Measurements from ENCODE around the gene ZNF462.
A peak's percentile ranks its signal among the peaks of the same experiment; 100 is the strongest.

The ZNF462 gene

DNA sequence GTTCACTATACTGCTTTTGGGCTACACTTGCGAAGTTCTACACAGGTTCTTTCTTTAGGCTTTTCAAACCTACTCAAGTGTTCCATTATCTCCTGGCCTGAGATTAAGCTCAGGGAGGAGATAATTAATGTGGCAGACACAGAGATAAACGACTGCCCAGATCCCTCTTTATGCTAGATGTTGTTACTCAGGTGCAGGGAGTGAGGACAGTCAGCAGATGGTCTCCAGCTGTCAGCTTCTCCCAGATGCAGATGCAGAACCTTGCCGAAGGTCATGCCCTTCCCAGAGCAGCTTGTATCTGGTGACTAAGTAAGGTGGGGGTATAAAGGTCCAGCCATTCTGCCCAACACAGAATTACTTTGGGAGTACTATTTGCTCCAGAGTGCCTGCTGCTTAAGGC lies 166.2 kb downstream of the ZNF462 start:
- peaks cover 13 to 23% of the 10 kb centered on the region in 2 donors for H3K27me3 Mint-ChIP-seq
- peaks cover 0 to 3% of the 10 kb centered on the region in 2 donors for H3K36me3 Mint-ChIP-seq
- H3K9me3 Mint-ChIP-seq = peaks cover 5 to 9% of the 10 kb centered on the region in 2 donors
- DNase-seq = no peak
- no peak overlapping the region for H3K4me3 Mint-ChIP-seq
- no peak overlapping the region for H3K27ac Mint-ChIP-seq
- no peak for ATAC-seq (replicated peaks)
- peaks cover 5 to 9% of the 10 kb centered on the region in 2 donors for H3K4me1 Mint-ChIP-seq

DNA sequence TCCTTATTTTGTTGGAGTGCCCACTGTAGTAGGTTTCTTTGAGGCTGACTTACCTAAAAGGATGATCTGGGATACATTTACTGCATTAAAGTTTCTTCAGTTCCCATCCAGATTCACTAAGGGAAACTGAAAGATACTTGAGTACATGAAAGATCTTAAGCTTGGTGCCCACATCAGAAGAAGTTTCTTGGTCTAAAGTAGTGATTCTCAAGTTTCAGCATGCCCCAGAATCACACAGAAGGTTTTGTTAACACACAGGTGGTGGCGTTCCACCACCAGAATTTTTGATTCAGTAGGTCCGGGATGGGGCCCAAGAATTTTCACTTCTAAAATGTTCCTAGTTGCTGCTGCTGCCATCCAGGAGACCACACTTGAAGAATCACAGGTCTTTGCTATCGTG lies 171.0 kb downstream of the ZNF462 start:
- H3K9me3 Mint-ChIP-seq = peaks cover 5 to 9% of the 10 kb centered on the region in 2 donors
- no peak for DNase-seq
- H3K4me3 Mint-ChIP-seq = no peak overlapping the region
- no peaks in the 10 kb centered on the region for H3K4me1 Mint-ChIP-seq
- no peak overlapping the region for H3K27ac Mint-ChIP-seq
- no peak for ATAC-seq (replicated peaks)
- H3K27me3 Mint-ChIP-seq = peaks cover 26 to 30% of the 10 kb centered on the region in 2 donors
- peaks cover 0 to 3% of the 10 kb centered on the region in 2 donors for H3K36me3 Mint-ChIP-seq

DNA sequence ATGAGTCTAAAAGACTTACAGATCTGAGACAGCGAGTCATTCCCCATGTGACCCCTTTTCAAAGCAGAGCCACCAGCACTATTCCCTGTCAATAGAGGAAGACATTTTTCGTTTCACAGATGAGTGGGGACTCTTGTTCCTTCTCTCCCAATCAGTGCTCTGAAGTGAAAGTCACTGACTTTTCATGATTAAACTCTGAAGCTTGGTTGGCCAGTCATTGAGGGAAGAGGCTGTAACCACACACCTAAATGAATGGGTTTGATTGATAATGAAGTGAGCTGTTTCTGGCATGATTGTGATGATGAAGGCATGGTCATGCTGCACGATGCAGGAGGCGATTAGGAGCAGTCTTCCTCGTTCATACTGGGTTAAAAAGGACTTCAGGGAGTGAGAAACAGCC lies 171.9 kb downstream of the ZNF462 start:
- DNase-seq (no peak), ATAC-seq (replicated peaks) (no peak)
- H3K36me3 Mint-ChIP-seq = peaks cover 0 to 3% of the 10 kb centered on the region in 2 donors
- H3K9me3 Mint-ChIP-seq = peaks cover 5 to 9% of the 10 kb centered on the region in 2 donors
- H3K27me3 Mint-ChIP-seq = peaks cover 27 to 31% of the 10 kb centered on the region in 2 donors
- no peak overlapping the region for H3K4me3 Mint-ChIP-seq
- no peak overlapping the region for H3K27ac Mint-ChIP-seq
- no peaks in the 10 kb centered on the region for H3K4me1 Mint-ChIP-seq

- peaks cover 37 to 38% of the 10 kb centered on the region in 2 donors for H3K27me3 Mint-ChIP-seq
- no peak for DNase-seq
- H3K4me1 Mint-ChIP-seq = peaks cover 0 to 3% of the 10 kb centered on the region in 2 donors
- no peak overlapping the region for H3K27ac Mint-ChIP-seq
- peaks cover 0 to 3% of the 10 kb centered on the region in 2 donors for H3K36me3 Mint-ChIP-seq
- no peak overlapping the region for H3K4me3 Mint-ChIP-seq
- peaks cover 5 to 9% of the 10 kb centered on the region in 2 donors for H3K9me3 Mint-ChIP-seq
- ATAC-seq (replicated peaks) = no peak
These were observed 173.4 kb downstream of the ZNF462 start for GRCh38 chr9:107036367-107036766.

- no peaks in the 10 kb centered on the region for H3K36me3 Mint-ChIP-seq
- ATAC-seq (replicated peaks) = no peak
- H3K27me3 Mint-ChIP-seq = peaks cover 27 to 28% of the 10 kb centered on the region in 2 donors
- peaks cover 3 to 6% of the 10 kb centered on the region in 2 donors for H3K4me1 Mint-ChIP-seq
- DNase-seq = no peak
- no peaks in the 10 kb centered on the region for H3K9me3 Mint-ChIP-seq
- H3K27ac Mint-ChIP-seq = no peak overlapping the region
- H3K4me3 Mint-ChIP-seq = no peak overlapping the region
These were observed 176.6 kb downstream of the ZNF462 start for GRCh38 chr9:107039542-107039941.

DNA sequence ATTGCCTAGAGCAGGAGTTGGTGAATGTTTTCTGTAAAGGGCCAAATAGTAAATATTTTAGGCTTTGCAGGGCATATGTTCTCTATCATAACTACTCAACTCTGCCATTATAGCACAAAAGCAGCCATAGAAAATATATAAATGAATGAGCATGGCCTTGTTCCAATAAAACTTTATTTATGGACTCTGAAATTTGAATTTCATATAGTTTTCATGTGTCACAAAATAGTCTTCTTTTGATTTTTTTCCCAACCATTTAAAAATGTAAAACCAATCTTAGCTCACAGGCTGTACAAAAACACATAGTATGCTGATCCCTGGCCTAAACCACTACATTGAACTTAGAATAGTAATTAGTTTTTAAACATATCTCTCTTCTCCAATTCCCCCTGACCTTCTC lies 179.6 kb downstream of the ZNF462 start:
- Mint-ChIP-seq H3K9me3 (no peaks in the 10 kb centered on the region), H3K4me1 (peaks cover 13 to 25% of the 10 kb centered on the region in 2 donors), H3K36me3 (no peaks in the 10 kb centered on the region), H3K4me3 (no peak overlapping the region), H3K27me3 (peaks cover 17 to 26% of the 10 kb centered on the region in 2 donors), H3K27ac (no peak overlapping the region)
- no peak for DNase-seq
- no peak for ATAC-seq (replicated peaks)

- DNase-seq (no peak), ATAC-seq (replicated peaks) (no peak)
- H3K4me1 Mint-ChIP-seq = peaks cover 14 to 35% of the 10 kb centered on the region in 2 donors
- no peak overlapping the region for H3K4me3 Mint-ChIP-seq
- H3K36me3 Mint-ChIP-seq = peaks cover 0 to 3% of the 10 kb centered on the region in 2 donors
- H3K27ac Mint-ChIP-seq = no peak overlapping the region
- no peaks in the 10 kb centered on the region for H3K9me3 Mint-ChIP-seq
- peaks cover 24 to 35% of the 10 kb centered on the region in 2 donors for H3K27me3 Mint-ChIP-seq
These were observed 180.9 kb downstream of the ZNF462 start for GRCh38 chr9:107043886-107044285.

GRCh38 chr9:107044872-107045271 lies 181.9 kb downstream of the ZNF462 start:
- peaks cover 0 to 3% of the 10 kb centered on the region in 2 donors for H3K36me3 Mint-ChIP-seq
- no peak overlapping the region for H3K27ac Mint-ChIP-seq
- H3K4me1 Mint-ChIP-seq = peaks cover 14 to 35% of the 10 kb centered on the region in 2 donors
- no peaks in the 10 kb centered on the region for H3K9me3 Mint-ChIP-seq
- no peak overlapping the region for H3K4me3 Mint-ChIP-seq
- DNase-seq (no peak), ATAC-seq (replicated peaks) (no peak)
- peaks cover 29 to 43% of the 10 kb centered on the region in 2 donors for H3K27me3 Mint-ChIP-seq

GRCh38 chr9:107046692-107047091 lies 183.7 kb downstream of the ZNF462 start:
- Mint-ChIP-seq H3K27me3 (peaks cover 25 to 43% of the 10 kb centered on the region in 2 donors), H3K27ac (no peak overlapping the region), H3K36me3 (peaks cover 0 to 3% of the 10 kb centered on the region in 2 donors), H3K9me3 (no peaks in the 10 kb centered on the region), H3K4me3 (no peak overlapping the region), H3K4me1 (peaks cover 11 to 35% of the 10 kb centered on the region in 2 donors)
- DNase-seq (peak; percentile 11), ATAC-seq (replicated peaks) (peak; percentile 99)

GRCh38 chr9:107049046-107049802 lies 186.3 kb downstream of the ZNF462 start:
- Mint-ChIP-seq H3K27me3 (peaks cover 21 to 37% of the 10 kb centered on the region in 2 donors), H3K36me3 (peaks cover 0 to 3% of the 10 kb centered on the region in 2 donors), H3K27ac (no peak overlapping the region), H3K4me1 (peaks cover 11 to 29% of the 10 kb centered on the region in 2 donors), H3K9me3 (no peaks in the 10 kb centered on the region), H3K4me3 (no peak overlapping the region)
- no peak for DNase-seq
- ATAC-seq (replicated peaks) = no peak

GRCh38 chr9:107049803-107050184 lies 186.8 kb downstream of the ZNF462 start:
- peaks cover 0 to 3% of the 10 kb centered on the region in 2 donors for H3K36me3 Mint-ChIP-seq
- peaks cover 21 to 37% of the 10 kb centered on the region in 2 donors for H3K27me3 Mint-ChIP-seq
- no peak overlapping the region for H3K27ac Mint-ChIP-seq
- ATAC-seq (replicated peaks) = no peak
- no peak overlapping the region for H3K4me3 Mint-ChIP-seq
- DNase-seq = no peak
- H3K9me3 Mint-ChIP-seq = no peaks in the 10 kb centered on the region
- H3K4me1 Mint-ChIP-seq = peaks cover 11 to 29% of the 10 kb centered on the region in 2 donors

DNA sequence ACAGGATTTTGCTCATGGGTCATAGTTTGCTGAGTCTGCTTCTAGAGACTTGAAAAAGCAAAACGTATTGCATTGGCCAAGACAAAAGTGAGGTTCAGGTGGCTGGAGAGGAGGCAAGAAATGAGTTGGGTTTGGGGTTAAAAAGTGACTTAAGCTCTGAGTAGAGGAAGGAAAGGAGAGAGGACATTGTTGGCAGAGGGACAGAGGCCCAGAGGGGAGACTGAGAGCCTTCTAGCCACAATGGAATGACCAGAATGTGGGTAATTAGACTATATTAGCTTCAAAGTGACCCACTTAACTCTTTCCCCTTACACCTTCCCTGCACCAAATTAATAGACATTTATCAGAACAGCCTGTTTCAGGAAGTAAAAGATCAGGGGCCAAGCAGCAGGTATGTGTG lies 188.4 kb downstream of the ZNF462 start:
- Mint-ChIP-seq H3K27ac (no peak overlapping the region), H3K9me3 (no peaks in the 10 kb centered on the region), H3K4me1 (peaks cover 8 to 23% of the 10 kb centered on the region in 2 donors), H3K36me3 (peaks cover 0 to 3% of the 10 kb centered on the region in 2 donors), H3K27me3 (peaks cover 27 to 44% of the 10 kb centered on the region in 2 donors), H3K4me3 (no peak overlapping the region)
- DNase-seq = no peak
- no peak for ATAC-seq (replicated peaks)

GRCh38 chr9:107054146-107054545 lies 191.2 kb downstream of the ZNF462 start:
- Mint-ChIP-seq H3K27ac (no peak overlapping the region), H3K36me3 (no peaks in the 10 kb centered on the region), H3K4me3 (no peak overlapping the region), H3K27me3 (peaks cover 24 to 40% of the 10 kb centered on the region in 2 donors), H3K4me1 (no peaks in the 10 kb centered on the region), H3K9me3 (no peaks in the 10 kb centered on the region)
- ATAC-seq (replicated peaks) = no peak
- no peak for DNase-seq

GRCh38 chr9:107059220-107059619 lies 196.3 kb downstream of the ZNF462 start:
- H3K9me3 Mint-ChIP-seq = no peaks in the 10 kb centered on the region
- peaks cover 15 to 21% of the 10 kb centered on the region in 2 donors for H3K27me3 Mint-ChIP-seq
- peaks cover 3 to 9% of the 10 kb centered on the region in 2 donors for H3K4me1 Mint-ChIP-seq
- H3K36me3 Mint-ChIP-seq = no peaks in the 10 kb centered on the region
- ATAC-seq (replicated peaks) = no peak
- no peak overlapping the region for H3K4me3 Mint-ChIP-seq
- H3K27ac Mint-ChIP-seq = no peak overlapping the region
- DNase-seq = no peak

- ATAC-seq (replicated peaks) (peak; percentile 56 to 68), DNase-seq (no peak)
- H3K9me3 Mint-ChIP-seq = no peaks in the 10 kb centered on the region
- peaks cover 3 to 9% of the 10 kb centered on the region in 2 donors for H3K4me1 Mint-ChIP-seq
- H3K27me3 Mint-ChIP-seq = peaks cover 17 to 27% of the 10 kb centered on the region in 2 donors
- H3K27ac Mint-ChIP-seq = peak overlapping the region; percentile 82
- no peaks in the 10 kb centered on the region for H3K36me3 Mint-ChIP-seq
- H3K4me3 Mint-ChIP-seq = no peak overlapping the region
These were observed 197.1 kb downstream of the ZNF462 start for GRCh38 chr9:107060062-107060461.
